ENCODE measurements around the gene ZDHHC20. TPM values are rescaled to one million over a fixed set of nuclear protein-coding genes. Genes with fewer than 3 reads are reported as not detected.
A peak's percentile ranks its signal among the peaks of the same experiment; 100 is the strongest.

Gene ZDHHC20
- polyA plus RNA-seq, 5 donors = 67.1 to 139 (median 111) TPM

DNA sequence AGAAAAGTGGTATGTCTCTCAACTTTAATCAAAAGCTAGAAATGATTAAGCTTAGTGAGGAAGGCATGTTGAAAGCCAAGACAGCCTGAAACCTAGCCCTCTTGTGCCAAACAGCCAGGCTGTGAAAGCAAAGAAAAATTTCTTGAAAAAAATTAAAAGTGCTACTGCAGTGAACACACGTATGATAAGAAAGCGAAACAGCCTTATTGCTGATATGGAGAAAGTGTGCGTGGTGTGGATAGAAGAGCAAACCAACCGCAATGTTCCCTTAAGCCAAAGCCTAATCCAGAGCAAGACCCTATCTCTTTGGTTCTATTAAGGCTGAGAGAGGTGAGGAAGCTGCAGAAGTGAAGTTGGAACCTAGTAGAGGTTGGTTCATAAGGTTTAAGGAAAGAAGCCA is 96.4 kb downstream of the ZDHHC20 start:
- no peak for DNase-seq

DNA sequence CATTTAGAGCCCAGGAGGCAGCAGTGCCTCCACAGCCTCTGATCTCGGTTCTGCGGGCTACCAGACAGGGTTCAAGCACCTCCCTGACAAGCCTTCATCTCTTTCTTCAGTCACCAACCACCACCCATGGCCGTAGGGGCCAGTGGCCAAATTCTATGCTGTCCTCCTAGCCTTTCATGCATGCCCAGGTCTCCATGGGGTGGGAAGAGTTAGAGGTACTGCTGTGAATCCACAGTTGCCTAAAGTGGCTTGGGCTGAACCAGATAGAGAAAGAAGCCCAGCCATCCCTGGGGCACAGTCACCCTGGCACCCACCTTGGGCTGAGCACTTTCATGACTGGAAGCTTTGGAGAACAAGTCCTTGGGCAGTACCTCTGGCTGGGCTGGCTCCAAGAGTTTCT is 97.4 kb downstream of the ZDHHC20 start:
- DNase-seq = no peak

DNA sequence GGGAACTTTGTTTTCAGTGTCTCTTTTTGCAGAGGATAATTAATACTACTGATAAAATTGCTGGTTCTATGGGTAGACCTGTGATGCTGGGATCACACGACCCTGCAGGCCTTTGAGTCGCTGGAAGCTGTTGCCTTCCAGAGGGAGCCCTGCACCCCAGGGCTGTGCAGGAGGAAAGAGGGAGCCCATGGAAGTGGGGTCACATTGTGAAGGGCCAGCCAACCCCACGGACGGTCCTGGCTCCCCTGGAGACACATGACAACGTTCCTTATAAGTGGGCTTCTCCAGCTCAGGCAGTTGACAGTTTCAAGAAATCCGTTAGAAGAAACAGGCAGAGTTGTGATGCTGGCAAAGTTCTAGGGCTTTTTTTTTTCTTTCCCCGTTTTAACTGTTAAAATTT is 98.0 kb downstream of the ZDHHC20 start:
- no peak for DNase-seq

DNA sequence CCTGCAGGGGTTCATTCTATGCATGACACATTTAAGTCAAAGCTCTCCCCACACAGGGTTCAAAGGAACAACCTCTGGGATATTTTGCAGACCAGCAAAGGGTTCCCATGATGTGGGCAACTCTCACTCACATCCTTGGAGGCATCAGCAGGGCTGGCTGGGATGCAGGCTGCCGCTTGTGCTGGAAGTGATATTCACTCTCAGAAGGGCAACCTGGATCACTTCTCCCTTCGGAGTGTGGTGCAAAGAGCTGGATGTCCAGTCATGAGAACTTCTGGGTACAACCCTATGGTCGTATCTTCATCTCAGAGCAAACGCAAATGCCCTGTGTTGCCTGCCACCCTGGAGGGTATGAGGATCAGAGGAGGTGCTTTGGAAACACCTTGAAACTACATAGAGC is 98.6 kb downstream of the ZDHHC20 start:
- DNase-seq = no peak

DNA sequence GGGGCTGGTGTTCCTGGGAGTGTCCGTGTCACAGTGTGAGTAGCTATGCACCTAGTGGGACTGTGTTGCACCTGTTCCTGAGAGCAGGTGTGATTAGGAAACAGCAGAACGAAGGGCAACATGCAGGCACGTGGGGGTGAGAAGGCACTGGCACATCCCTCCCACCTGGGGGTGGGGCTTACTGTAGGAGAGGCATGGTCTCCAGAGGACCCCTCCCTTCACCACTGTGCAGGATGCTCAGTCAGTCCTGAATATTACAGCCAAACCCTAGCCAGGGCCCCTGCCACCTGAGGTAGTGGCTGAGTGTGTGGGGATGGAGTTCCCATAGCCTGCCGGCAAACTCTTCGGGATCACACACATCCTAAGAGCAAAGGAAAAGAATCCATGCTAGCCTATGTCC is 99.2 kb downstream of the ZDHHC20 start:
- DNase-seq = no peak

DNA sequence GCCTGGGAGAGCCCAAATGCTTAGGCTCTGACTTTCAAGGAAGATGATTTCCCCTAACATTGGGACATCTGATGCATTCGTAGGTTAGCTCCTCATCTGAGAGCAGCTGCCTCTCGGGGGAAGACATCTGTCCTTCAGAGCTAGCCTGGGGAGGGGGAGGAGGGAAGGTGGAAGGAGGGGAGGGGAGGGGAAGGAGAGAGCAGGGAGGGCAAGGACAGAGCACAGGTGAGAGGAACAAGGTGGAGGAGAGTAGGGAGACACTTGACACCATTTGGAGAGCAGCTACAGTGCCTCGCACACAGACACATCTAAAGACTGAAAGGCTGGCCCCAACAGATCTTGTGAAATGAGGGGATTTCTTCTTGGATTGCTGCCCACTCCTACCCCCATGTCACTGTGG is 103.8 kb downstream of the ZDHHC20 start:
- no peak for DNase-seq

DNA sequence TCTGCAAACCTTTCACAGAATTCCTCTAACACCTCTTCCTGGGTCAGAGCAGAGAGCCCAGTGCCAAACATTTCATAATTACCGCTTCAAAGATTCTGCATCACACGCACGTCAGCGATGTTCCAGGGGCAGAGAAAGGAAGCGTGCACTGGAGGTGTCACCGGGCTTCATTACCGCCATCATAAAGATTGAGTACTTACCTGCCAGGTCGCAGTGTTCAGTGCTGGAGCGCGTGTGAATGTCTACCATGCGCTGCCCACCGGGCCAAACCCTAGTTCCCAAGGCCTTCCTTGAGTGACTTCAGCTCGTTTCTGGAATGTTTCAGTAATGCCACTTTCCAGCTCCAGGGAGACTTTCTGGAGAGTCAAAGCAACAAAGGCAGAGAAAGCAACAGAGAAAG is 104.4 kb downstream of the ZDHHC20 start:
- no peak for DNase-seq

DNA sequence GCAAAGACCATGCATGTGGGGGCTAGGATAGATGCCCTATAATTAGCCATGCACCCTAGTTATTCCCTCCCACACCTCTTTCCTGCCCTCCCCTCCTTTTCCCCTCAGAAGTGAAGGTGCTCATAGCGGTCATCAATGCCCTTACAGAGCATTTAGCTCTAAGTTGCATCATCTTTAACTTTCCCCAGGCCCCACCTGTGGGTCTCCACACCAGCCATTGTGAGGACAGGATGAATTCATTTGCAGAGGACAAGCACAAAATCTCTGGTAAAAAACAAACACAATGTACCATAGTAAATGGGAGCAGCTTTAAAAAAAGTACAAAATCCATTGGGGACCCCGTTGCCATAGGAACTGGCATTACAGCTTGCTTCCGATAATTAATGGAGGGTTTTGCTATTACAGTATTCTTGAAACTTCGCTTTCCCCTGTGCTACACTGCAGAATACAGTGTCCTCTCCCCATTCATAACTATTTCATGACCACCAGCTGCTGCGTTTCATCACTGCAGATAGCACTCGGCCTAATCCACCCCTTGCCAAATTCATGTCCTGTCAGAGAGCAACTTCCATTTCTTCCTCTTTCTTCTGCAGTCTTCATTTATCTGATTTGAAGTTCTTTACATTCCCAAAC is 110.5 kb downstream of the ZDHHC20 start:
- DNase-seq = peak in 1 of 2 donors; percentile 28

DNA sequence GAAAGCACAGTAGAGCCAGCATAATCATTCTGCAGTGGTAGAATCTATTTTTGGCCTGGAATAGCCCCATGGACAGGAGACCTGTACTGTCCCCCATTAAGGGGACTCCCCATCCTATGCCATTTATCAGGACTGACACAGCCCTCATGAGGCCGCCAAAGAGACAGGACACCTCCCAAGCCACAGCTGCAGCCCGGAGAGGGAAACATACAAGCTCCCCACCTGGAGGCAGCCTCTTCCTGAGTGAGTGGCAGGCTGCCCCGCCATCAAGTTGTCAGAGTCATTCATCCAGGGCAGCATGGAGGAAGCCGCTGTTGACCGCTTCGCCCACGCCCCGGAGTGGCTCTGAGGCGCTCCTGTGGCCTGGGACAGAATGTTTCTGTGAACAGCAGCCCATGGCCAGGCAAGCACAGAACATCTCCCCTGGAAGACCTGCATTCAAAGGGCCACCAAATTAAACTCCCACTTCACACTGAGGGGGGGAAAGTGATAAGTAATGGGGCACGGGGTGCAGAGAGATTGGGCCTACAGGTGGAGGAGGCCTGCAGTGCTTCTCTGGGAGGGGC is 111.3 kb downstream of the ZDHHC20 start:
- DNase-seq = no peak

DNA sequence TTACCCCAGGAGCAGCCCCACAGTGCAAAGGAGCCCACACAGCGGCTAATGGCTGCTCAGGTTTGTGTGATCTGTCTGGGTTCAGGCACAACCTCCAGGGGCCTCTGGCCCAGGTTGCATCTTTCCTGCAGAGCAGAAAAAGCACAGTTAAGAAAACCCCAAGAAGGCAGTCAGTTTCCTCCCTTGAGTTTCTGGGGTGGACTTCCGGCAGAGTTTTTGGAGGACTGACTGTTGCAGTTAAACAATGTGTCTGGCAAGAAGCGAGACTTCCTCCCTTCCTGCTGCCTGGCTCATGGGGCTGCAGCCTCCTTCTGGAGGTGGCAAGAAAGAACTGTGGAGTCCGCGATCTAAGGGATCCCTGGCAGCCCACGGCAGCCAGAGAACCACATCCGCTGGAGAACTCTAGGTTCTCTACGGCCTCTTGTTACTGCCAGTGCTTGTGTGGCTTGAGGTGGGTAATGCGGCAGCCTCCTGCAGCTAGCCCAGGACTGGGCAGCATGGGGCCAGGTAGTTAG is 114.4 kb downstream of the ZDHHC20 start:
- no peak for DNase-seq

DNA sequence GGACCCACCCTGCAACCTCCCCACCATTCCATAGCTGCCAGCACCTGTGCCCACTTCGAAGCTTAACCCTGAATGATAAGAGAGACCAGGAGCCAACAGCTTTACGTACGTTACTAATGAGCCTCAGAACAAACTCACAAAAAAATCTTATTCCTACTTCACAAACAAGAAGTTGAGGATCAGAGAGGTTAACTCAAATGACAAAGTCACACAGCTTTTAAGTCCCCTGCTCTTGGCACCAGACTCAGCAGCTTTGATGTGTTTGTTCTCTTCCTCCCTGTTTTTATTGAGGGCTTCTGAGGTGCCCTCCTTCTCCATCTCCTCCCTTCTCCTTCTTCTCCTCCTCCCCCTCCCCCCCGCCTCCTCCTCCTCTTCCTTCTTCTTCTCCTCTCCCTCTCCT is 115.4 kb downstream of the ZDHHC20 start:
- DNase-seq = no peak

DNA sequence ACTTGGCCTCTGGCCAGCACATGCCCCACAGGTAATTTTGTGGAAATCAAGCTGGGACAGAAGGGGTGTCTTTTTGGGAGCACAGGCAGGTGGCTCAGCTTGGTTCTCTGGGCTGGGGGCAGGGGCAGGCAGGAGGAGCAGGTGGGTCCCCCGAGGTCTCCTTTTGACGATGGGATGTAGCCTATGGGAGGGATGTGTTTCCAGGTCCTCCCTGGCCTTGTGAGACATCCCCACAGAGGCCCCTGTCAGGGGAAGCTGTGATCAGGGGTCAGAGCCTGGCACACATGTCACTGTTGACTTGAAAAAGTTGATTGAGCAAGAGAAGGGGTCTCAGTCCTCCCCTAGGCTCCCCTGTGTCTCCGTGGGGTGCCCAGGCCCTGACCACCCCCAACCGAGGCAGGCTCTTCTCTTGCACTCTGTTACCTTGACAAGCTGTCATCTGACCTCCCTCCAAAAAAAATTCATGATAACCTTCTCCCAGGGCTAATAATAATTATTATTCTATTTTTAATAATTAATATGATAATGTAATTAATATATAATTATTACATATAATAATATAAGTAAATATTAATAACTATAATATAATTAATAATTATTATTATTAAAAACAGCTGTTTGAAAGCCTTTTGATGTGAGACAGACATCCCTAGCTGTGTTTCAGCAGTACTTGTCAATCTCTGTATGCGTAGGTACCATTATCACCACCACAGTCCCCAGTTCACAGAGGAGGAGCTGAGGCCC is 116.2 kb downstream of the ZDHHC20 start:
- DNase-seq = no peak

DNA sequence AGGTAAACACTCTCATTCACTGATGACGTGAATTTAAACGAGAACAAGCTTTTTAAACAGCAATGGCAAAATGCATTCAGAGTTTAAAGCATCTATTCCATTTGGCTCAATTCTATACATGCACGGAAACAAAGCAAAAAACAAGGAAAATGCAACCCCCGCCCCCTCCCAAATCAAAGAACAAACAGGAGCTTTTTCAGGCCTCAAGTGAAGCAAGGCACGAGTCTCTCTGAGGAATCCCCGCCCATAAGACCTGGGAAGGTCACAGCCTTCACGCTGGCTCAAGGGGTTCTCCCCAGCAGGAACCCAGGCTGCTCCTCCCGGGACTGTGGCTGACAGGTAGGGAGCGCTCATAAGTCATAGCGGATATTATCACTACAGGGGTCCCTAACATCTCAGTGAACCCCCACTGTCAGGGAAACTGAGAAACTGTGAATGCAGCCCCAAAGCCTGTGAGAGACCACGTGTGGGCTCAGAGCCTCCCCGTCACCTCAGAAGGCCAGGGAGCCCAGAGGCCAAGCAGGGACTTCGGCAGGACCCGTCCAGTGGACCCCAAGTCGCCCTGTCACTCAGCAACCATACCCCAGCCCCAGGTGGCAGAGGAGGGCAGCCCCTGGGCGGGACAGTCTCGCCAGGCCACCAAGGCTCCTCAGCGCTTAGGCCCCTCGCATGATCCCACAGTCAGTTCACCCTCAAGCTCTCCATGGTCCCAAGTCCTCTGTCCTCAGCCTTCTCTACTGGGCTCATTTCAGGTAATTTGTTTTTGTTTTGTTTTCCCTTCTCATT is 117.3 kb downstream of the ZDHHC20 start:
- no peak for DNase-seq

DNA sequence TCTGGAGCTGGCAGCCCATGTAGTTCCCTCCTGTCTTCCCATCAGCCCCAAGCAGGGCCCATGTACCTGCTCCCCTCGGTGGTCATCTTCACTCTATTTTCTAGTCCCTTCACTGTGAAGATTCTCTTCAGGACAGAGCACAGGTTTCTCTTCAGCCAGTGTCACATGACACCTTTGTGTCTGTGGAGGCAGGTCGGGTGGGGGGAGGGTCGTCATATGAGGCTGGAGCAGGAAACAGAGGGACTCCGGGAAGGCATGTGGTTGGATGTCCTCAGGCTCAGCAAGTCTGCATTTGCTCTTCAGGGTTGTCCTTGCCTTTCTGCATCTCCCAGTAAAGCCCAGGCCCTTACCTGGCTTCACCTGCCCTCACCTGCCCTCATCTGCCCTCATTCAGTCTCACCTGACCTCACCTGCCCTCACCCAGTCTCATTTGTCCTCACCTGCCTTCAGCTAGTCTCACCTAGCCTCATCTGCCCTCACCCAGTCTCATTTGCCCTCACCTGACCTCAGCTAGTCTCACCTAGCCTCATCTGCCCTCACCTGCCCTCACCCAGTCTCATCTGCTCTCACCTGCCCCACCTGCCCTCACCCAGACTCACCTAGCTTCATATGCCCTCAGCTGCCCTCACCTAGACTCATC is 120.3 kb downstream of the ZDHHC20 start:
- DNase-seq = no peak

DNA sequence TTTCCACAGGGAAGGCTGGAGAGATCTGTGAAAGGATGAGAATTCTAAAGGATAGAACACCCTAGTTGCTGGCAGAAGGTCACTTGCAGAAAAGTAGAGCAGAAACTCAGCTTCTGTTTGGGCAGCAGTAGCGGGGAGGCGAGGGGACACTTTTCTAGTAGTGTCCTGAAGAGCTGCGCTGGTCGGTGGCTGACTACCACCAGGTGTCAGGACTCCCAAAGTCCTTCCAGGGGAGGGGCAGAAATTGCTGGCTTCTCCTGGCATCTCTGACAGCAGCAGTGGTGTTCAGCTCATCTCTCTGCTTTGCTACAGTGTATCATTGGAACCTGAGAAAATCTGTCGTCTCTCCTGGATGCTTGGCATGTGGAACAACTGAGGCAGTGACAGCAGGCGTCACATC is 120.9 kb downstream of the ZDHHC20 start:
- DNase-seq = no peak

DNA sequence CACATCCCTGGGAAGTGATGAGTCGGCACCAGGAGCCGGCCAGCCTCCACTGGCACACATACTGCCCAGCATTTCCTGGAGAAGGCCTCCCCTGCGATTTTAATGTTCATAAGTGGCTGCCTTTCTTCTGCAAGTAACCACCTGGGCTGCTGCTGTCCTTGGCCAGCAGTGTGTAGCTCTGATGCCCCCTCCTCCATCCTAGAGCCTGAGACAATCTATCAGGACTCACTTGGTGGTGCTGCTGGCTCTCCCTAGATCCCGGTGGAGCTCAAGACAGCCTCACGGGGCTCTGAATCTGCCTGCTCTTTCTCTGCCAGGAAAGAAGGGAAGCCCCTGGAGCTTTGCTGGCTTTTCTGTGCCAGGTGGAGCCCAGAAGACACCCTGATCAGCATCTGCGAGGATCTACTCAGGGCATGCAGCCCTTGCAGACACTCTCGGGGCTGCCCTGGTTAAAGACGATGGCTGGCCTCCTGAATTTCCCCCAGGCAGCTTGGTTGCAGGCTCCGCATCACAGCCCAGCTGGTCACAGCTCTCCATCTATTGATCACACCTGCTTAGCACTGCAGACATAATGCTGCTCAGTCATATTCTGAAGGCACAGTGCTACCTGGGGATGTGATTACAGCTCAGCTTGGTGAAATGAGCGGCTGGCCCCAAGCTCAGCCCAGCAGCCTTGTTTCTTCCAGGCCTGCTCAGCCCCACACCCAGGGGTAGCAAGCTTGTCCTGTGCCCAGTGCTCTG is 122.3 kb downstream of the ZDHHC20 start:
- DNase-seq = no peak

DNA sequence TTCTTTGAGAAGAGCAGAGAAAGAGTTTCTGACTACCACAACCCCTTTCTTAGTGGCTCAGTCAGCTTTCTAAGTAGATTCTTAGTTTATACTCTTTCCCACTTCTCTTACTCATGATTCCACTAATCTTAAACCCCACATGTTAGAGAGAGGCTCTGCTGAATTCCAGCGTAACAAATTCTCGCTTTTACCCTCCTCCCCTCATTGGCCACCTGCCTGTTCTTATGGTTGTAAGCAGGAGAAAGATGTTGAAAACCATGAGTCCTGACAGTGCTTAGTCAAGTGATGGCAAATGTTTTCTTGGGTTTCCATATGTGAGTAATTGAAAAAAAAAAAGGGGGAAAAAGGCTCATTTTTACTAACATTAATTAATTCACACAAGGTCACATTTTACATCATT is 125.9 kb downstream of the ZDHHC20 start:
- no peak for DNase-seq

DNA sequence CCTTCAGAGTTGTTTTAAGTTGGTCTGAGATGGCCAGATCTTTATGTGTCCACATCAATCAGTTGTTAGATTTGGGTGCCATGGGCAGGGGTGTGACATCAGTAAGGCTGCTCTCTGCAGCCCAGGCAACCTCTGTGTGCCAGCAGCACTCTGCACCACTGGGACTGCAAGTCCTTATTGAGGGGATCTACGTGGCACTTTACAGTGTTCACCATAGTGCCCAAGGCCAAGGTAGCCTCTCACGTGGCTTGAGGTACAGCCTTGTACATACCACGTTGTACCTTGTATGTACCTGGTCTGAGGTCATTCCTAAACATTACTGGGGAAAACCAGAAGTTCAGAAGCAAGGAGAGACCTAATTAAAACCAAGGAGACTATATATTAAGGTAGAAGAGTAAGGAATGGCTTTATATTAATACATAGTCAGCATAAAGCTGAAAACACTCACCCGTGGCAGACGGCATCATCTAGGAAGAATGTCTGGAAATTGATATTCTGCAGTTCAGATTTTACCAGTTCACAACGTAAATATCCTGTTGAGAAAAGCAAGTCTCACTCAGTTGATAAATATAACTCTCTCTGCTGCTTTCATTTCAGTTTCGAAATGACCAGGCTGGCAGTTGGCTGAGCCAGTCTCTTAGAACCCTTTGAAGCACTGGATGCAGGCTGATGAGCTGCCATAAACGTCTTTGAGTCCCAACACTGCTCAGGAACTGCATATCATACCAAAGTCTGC is 128.8 kb downstream of the ZDHHC20 start:
- peak in 1 of 2 donors; percentile 19 for DNase-seq

DNA sequence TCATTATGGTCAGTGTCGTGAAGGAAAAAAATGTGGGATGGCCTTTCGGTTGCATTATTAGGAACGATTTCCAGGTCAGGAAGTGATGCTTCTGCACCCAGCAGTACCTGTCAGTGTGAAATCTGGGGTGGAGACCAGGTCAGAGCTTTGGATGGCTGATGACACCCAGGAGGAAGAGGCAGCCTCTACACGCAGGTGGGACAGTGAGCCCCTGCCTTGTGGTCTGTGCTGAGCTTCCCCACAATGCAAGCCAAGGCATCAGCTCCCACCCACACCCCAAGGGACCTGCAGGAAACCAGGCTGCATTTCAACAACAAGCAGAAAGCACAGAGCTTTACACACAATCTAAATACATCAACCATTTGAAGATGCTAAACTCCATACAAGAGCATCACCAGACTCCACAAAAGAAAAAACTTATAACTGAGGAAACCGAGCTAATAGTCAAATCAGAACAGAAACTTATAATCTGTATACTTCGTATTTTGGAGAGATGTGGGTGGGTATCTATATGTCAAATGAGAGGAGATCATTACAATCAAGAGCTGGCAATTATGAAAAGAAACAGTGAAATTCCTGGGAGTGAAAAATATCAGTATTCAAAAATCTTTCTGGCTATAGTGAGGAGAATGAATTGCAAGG is 130.1 kb downstream of the ZDHHC20 start:
- no peak for DNase-seq

DNA sequence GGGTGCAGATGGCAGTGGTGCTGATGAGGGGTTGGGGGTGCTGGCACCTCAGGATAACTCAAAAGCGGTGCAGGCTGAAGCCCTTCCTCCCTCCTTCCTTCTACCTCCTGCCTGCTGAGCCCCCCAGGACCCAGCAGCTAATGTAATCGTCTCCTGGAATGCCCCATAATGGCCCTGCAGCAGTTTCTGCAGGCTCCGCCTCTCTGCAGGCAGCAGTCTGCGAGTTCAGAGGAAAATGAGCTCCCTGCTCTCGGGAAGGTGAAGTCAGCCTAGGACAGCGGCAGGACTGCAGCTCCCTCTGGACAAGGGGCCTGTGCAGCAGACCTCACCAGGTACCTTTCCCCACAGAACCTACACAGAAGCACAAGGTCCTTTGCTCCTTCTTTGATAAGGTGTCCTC is 130.9 kb downstream of the ZDHHC20 start:
- DNase-seq = no peak

Data from right lung (tissue), 5 donors.